Endothelial cell of umbilical vein (primary cell): ENCODE results near the gene HEATR5B. TPM values are rescaled to one million over a fixed set of nuclear protein-coding genes. Genes with fewer than 3 reads are reported as not detected.

Source experiments
- BruUV-seq: library from RNA; stranded (reverse); fragments of 400-500 nt; replicated peaks from 2 replicates; lab custom pipeline; 2021; lab: Mats Ljungman, UMichigan
- CTCF ChIA-PET: fragments of 300-600, 350-600 bp; sonication (Branson Sonifier 250); formaldehyde crosslinking; loops from one replicate; lab custom pipeline; 2021; ENCODE audit warnings: antibody characterized with exemption, inconsistent platforms; lab: Charles Lee
- POLR2A ChIA-PET: fragments of 300-600, 350-600 bp; sonication (Branson Sonifier 250); formaldehyde crosslinking; loops from one replicate; lab custom pipeline; 2021; ENCODE audit warnings: antibody characterized with exemption, inconsistent platforms; lab: Charles Lee
- DNase-seq: peaks from one replicate; pipeline ENCODE4 v3.0.0-alpha.2; 2011; ENCODE audit warnings: low read depth, low spot score
- FAIRE-seq: peaks from 2 replicates; lab custom pipeline; 2011; peaks lifted over from hg19 to GRCh38; lab: Jason Lieb, UNC
- H2AFZ ChIP-seq: 2 replicates; pipeline ENCODE4 v1.6.0; 2012; ENCODE audit warnings: low read depth, low read length, control low read depth, inconsistent platforms
- H3K27ac ChIP-seq: 2 replicates; pipeline ENCODE4 v1.5.1; 2011; ENCODE audit warnings: low read depth, mild to moderate bottlenecking, control low read depth, low read length, moderate library complexity; ENCODE audit not compliant: insufficient read depth
- H3K27me3 ChIP-seq, 2 experiments: 2 replicates each; pipeline versions ENCODE4 v1.6.0 to v1.6.1; 2011; ENCODE audit warnings: low read length in 2 of 2, mixed read lengths in 1 of 2; ENCODE audit not compliant: control insufficient read depth in 2 of 2, insufficient read depth in 2 of 2
- H3K36me3 ChIP-seq, 2 experiments: 2 replicates in 1 of 2; 3 replicates in 1 of 2; pipeline ENCODE4 v1.5.1; 2011; ENCODE audit warnings: low read length in 2 of 2, mild to moderate bottlenecking in 1 of 2, moderate library complexity in 1 of 2; ENCODE audit not compliant: control insufficient read depth in 2 of 2, insufficient read depth in 2 of 2; ENCODE audit errors: extremely low read depth in 1 of 2
- H3K4me1 ChIP-seq: 3 replicates; pipeline ENCODE4 v1.5.1; 2011; ENCODE audit warnings: mild to moderate bottlenecking, low read length; ENCODE audit not compliant: control insufficient read depth, insufficient read depth; ENCODE audit errors: extremely low read depth
- H3K4me2 ChIP-seq: 2 replicates; pipeline ENCODE4 v1.6.1; 2011; ENCODE audit warnings: low read length, control low read depth, mixed read lengths; ENCODE audit not compliant: insufficient read depth
- H3K4me3 ChIP-seq, 3 experiments: fragments of 200-600 bp in 1 of 3; sonication (generic), shearing (Covaris generic) in 1 of 3; replicated peaks in 1 of 3; 2 replicates each; pipeline ENCODE4 v1.5.1; 2011 to 2016; ENCODE audit warnings: control low read depth in 3 of 3, low read length in 3 of 3, mild to moderate bottlenecking in 2 of 3, inconsistent platforms in 1 of 3, low read depth in 1 of 3, moderate library complexity in 1 of 3; ENCODE audit not compliant: insufficient read depth in 1 of 3
- H3K79me2 ChIP-seq: 2 replicates; pipeline ENCODE4 v1.6.0; 2012; ENCODE audit warnings: low read length, inconsistent platforms; ENCODE audit not compliant: control insufficient read depth, insufficient read depth
- H3K9ac ChIP-seq: replicated peaks from 2 replicates; pipeline ENCODE3; 2011; ENCODE audit warnings: low read length, control low read depth; ENCODE audit not compliant: insufficient read depth; ENCODE audit errors: extremely low read depth
- H3K9me1 ChIP-seq: replicated peaks from 3 replicates; pipeline ENCODE4 v1.6.0; 2011; ENCODE audit warnings: mild to moderate bottlenecking, low read length; ENCODE audit not compliant: control insufficient read depth, insufficient read depth; ENCODE audit errors: extremely low read depth
- H3K9me3 ChIP-seq: replicated peaks from 2 replicates; pipeline ENCODE4 v1.5.1; 2012; ENCODE audit warnings: low read length, inconsistent platforms; ENCODE audit not compliant: control insufficient read depth, insufficient read depth
- H4K20me1 ChIP-seq: replicated peaks from 2 replicates; pipeline ENCODE3; 2011; ENCODE audit warnings: mild to moderate bottlenecking, low read length; ENCODE audit not compliant: control insufficient read depth, insufficient read depth; ENCODE audit errors: extremely low read depth
- EZH2 ChIP-seq: IDR thresholded peaks from 2 replicates; pipeline ENCODE4 v1.6.1; 2012; ENCODE audit warnings: borderline replicate concordance, low read depth, mild to moderate bottlenecking, moderate library complexity, low read length, inconsistent platforms; ENCODE audit not compliant: severe bottlenecking
- FOS ChIP-seq: IDR thresholded peaks from 2 replicates; pipeline ENCODE4 v1.6.1; 2011; ENCODE audit warnings: mild to moderate bottlenecking, low read length, moderate library complexity, borderline replicate concordance; ENCODE audit not compliant: insufficient read depth
- JUN ChIP-seq: IDR thresholded peaks from 2 replicates; pipeline ENCODE4 v1.6.1; 2011; ENCODE audit warnings: borderline replicate concordance, low read depth; ENCODE audit not compliant: insufficient read length, insufficient read depth
- MAX ChIP-seq: IDR thresholded peaks from 2 replicates; pipeline ENCODE4 v1.6.1; 2011; ENCODE audit not compliant: insufficient read depth, insufficient read length
- MYC ChIP-seq: IDR thresholded peaks from one replicate; pipeline ENCODE4 v1.6.1; 2011; ENCODE audit warnings: mild to moderate bottlenecking, low read depth, low read length
- POLR2A ChIP-seq: IDR thresholded peaks from 2 replicates; pipeline ENCODE4 v1.6.1; 2012; ENCODE audit warnings: low read depth, mild to moderate bottlenecking, control low read depth, low read length
- POLR2AphosphoS5 ChIP-seq: IDR thresholded peaks from 2 replicates; pipeline ENCODE4 v1.6.1; 2012; ENCODE audit warnings: low read depth, mild to moderate bottlenecking, control low read depth, low read length, moderate library complexity; ENCODE audit not compliant: insufficient read depth
- dilution Hi-C: fragments of 300-500 bp; cut with MboI; formaldehyde crosslinking; loops from one replicate; pipeline ENCODE4 v1.15.0; 2019; ENCODE audit warnings: low sequenced_read_pairs; ENCODE audit not compliant: extremely low pct_ligation_motif_present
- intact Hi-C: fragments of 100-400 bp; cut with micrococcal nuclease; formaldehyde crosslinking; loops from one replicate; pipeline ENCODE4 v1.10.0; 2022
- polyA plus RNA-seq, 4 experiments: library from polyadenylated mRNA; depleted of rRNA in 3 of 4; stranded (reverse) in 3 of 4; unstranded in 1 of 4; fragments of >200 nt; gene quantifications; 2 replicates each; pipeline versions ENCODE4 v1.2.1 to v1.2.3, GENCODE V29; 2011 to 2012; ENCODE audit warnings: missing spikeins in 1 of 4
- total RNA-seq: library from RNA; stranded (reverse); gene quantifications from 2 replicates; pipeline ENCODE4 v1.2.3, GENCODE V29; 2021

The HEATR5B gene
- total and polyA plus RNA-seq, 2 donors (not counting 3 experiments of a cell fraction or from before 2014, with no cell fraction given) = 16.1 to 22.5 TPM

- dilution Hi-C loops = no loop called here
These were observed 24.3 kb downstream of the HEATR5B start for GRCh38 chr2:37059841-37060240.

GRCh38 chr2:37052600-37053332, 31.4 kb downstream of the HEATR5B start:
- no peak overlapping the region for H3K9ac ChIP-seq
- CTCF ChIA-PET = interaction anchor here (1.2 kb wide), 1 partner anchor 268 kb away, joined by 3 read pairs; no protein-coding TSS in a partner anchor
- no peaks in the 10 kb centered on the region for H3K27me3 ChIP-seq
- FAIRE-seq (no peak), DNase-seq (no peak)
- H2AFZ ChIP-seq = no peak overlapping the region
- no peaks in the 10 kb centered on the region for H3K9me1 ChIP-seq
- no TSS peak for BruUV-seq
- POLR2A ChIA-PET = no interaction called here
- H4K20me1 ChIP-seq = no peaks in the 10 kb centered on the region
- intact Hi-C loops = no loop called here
- no peaks in the 10 kb centered on the region for H3K9me3 ChIP-seq
- no peak overlapping the region for H3K27ac ChIP-seq
- H3K4me2 ChIP-seq = no peak overlapping the region
- peaks cover 3 to 5% of the 10 kb centered on the region in 2 experiments for H3K36me3 ChIP-seq
- dilution Hi-C loops = no loop called here
- H3K4me1 ChIP-seq = no peaks in the 10 kb centered on the region
- H3K4me3 ChIP-seq = no peak overlapping the region
- H3K79me2 ChIP-seq = no peaks in the 10 kb centered on the region
- TF ChIP-seq EZH2 (no peak), MYC (no peak), FOS (no peak)

More at GRCh38 chr2:37059841-37060240, 24.3 kb downstream of the HEATR5B start:
- Histone ChIP-seq H3K9me1 (no peaks in the 10 kb centered on the region), H3K27me3 (no peaks in the 10 kb centered on the region), H3K4me1 (no peaks in the 10 kb centered on the region), H3K27ac (no peak overlapping the region), H3K4me2 (no peak overlapping the region), H3K36me3 (peaks cover 5 to 9% of the 10 kb centered on the region in 2 experiments), H3K9me3 (no peaks in the 10 kb centered on the region), H3K4me3 (no peak overlapping the region), H2AFZ (no peak overlapping the region), H4K20me1 (no peaks in the 10 kb centered on the region), H3K9ac (no peak overlapping the region), H3K79me2 (no peaks in the 10 kb centered on the region)
- ChIA-PET CTCF (interaction anchor here (0.9 kb wide), 1 partner anchor 10 kb away, joined by 3 read pairs; no protein-coding TSS in a partner anchor), POLR2A (no interaction called here)
- TF ChIP-seq MAX (no peak), POLR2AphosphoS5 (no peak), JUN (no peak), POLR2A (no peak)
- intact Hi-C loops = no loop called here
- BruUV-seq = no TSS peak
- DNase-seq (no peak), FAIRE-seq (no peak)
